ES-I3 (cell line): ENCODE data around the gene FNIP2.

Experiments
- H3K36me3 ChIP-seq: 2 replicates; pipeline ENCODE4 v1.6.1; 2013; ENCODE audit warnings: mild to moderate bottlenecking, low read length, control low read depth, moderate library complexity; ENCODE audit not compliant: insufficient read depth
- H3K4me1 ChIP-seq: 2 replicates; pipeline ENCODE4 v1.6.1; 2013; ENCODE audit warnings: mild to moderate bottlenecking, control low read depth, low read length; ENCODE audit not compliant: insufficient read depth
- H3K9ac ChIP-seq: 2 replicates; pipeline ENCODE4 v1.6.1; 2013; ENCODE audit warnings: low read depth, mild to moderate bottlenecking, low read length, moderate library complexity
- H3K9me3 ChIP-seq: 2 replicates; pipeline ENCODE4 v1.6.1; 2013; ENCODE audit warnings: mild to moderate bottlenecking, low read length, moderate library complexity; ENCODE audit not compliant: control insufficient read depth, insufficient read depth

FNIP2 gene

GRCh38 chr4:158775091-158775651, 6.3 kb downstream of the FNIP2 start:
- no peaks in the 10 kb centered on the region for H3K9me3 ChIP-seq
- no peak overlapping the region for H3K9ac ChIP-seq
- peaks cover 20% of the 10 kb centered on the region for H3K4me1 ChIP-seq
- H3K36me3 ChIP-seq = no peaks in the 10 kb centered on the region

DNA sequence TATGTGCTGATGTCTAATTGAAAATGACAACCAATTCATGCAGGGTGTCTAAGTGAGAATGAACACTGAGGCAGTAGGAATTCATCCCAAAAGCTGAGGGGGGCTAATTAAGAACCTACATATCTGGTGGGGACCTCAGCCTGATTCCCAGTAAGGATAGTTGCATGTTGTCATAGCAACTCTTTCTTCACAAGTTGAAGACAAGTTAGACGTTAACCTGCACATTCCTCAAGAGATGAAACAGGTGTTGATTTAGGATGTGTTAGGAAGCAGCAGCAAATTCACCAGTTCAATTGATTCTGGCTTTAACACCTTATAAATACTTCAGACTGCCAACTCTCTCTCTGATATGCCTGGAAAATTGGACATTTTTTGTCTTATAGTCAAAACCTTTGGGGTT, 7.3 kb downstream of the FNIP2 start:
- Histone ChIP-seq H3K36me3 (no peaks in the 10 kb centered on the region), H3K4me1 (peaks cover 15% of the 10 kb centered on the region), H3K9me3 (no peaks in the 10 kb centered on the region), H3K9ac (no peak overlapping the region)

GRCh38 chr4:158777423-158778155, 8.8 kb downstream of the FNIP2 start:
- Histone ChIP-seq H3K9ac (no peak overlapping the region), H3K4me1 (peaks cover 15% of the 10 kb centered on the region), H3K36me3 (no peaks in the 10 kb centered on the region), H3K9me3 (no peaks in the 10 kb centered on the region)

DNA sequence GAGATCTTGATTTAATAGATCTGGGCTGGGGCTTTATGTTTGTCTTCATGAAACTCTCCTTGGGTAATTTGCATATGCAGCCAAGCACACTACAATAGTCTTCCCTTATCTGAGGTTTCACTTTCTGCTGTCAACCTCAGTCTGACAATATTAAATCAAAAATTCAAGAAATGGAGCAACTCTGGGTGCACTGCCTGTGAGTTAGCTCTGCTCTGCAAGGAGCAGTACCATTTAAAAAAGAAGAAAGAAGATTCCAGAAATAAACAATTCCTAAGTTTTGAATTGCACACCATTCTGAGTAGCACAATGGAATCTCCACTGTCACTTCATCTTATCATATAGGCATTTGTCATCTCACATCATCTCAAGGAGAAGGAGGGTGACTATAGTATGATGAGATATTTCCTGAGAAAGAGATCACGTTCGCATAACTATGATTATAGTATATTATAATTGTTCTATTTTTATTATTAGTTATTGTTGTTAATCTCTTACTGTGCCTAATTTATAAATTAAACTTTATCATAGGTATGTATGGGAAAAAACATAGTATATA, 9.4 kb downstream of the FNIP2 start:
- H3K9me3 ChIP-seq = no peaks in the 10 kb centered on the region
- H3K4me1 ChIP-seq = peaks cover 15% of the 10 kb centered on the region
- H3K9ac ChIP-seq = no peak overlapping the region
- no peaks in the 10 kb centered on the region for H3K36me3 ChIP-seq

GRCh38 chr4:158778712-158779111, 9.9 kb downstream of the FNIP2 start:
- Histone ChIP-seq H3K36me3 (no peaks in the 10 kb centered on the region), H3K9me3 (no peaks in the 10 kb centered on the region), H3K4me1 (peaks cover 15% of the 10 kb centered on the region), H3K9ac (no peak overlapping the region; the same call in 1 of the 2 replicates)

GRCh38 chr4:158781963-158782362, 13.1 kb downstream of the FNIP2 start:
- Histone ChIP-seq H3K4me1 (peaks cover 6% of the 10 kb centered on the region; the same call in 1 of the 2 replicates), H3K36me3 (no peaks in the 10 kb centered on the region), H3K9ac (no peak overlapping the region), H3K9me3 (no peaks in the 10 kb centered on the region)

GRCh38 chr4:158782551-158783360, 13.9 kb downstream of the FNIP2 start:
- Histone ChIP-seq H3K9ac (no peak overlapping the region), H3K36me3 (no peaks in the 10 kb centered on the region), H3K9me3 (no peaks in the 10 kb centered on the region), H3K4me1 (peaks cover 6% of the 10 kb centered on the region; the same call in 1 of the 2 replicates)

- Histone ChIP-seq H3K4me1 (0 out of 2 replicates have a peak, but pooled peaks cover 10% of the 10 kb centered on the region), H3K36me3 (no peaks in the 10 kb centered on the region), H3K9me3 (no peaks in the 10 kb centered on the region), H3K9ac (no peak overlapping the region)
Observed at GRCh38 chr4:158783785-158784184, 15.0 kb downstream of the FNIP2 start.

GRCh38 chr4:158785718-158786117, 16.9 kb downstream of the FNIP2 start:
- Histone ChIP-seq H3K36me3 (no peaks in the 10 kb centered on the region), H3K9ac (no peak overlapping the region), H3K9me3 (no peaks in the 10 kb centered on the region), H3K4me1 (0 out of 2 replicates have a peak, but pooled peaks cover 11% of the 10 kb centered on the region)

GRCh38 chr4:158786121-158786601, 17.3 kb downstream of the FNIP2 start:
- Histone ChIP-seq H3K9ac (no peak overlapping the region), H3K4me1 (0 out of 2 replicates have a peak, but pooled peaks cover 11% of the 10 kb centered on the region), H3K36me3 (no peaks in the 10 kb centered on the region), H3K9me3 (no peaks in the 10 kb centered on the region)

DNA sequence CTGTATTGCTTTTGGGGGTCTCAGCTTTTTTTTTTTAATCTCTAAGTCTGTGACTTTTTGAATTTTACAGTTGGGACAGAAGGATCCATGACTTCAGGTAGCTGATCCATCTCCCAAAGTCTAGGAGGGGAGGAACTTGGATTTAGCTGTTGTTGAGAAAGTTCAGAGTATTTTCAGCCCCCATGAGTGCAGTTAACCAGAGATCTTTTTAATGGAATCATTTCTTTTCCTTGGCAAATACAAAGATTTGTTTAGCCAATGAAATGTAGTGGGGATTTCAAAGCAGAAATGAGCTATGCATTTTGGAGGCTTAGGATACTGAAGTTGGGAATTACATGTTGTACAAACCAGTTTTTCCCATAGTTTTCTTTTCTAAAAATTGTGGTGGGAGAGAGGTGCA, 18.1 kb downstream of the FNIP2 start:
- H3K9me3 ChIP-seq = no peaks in the 10 kb centered on the region
- H3K9ac ChIP-seq = no peak overlapping the region
- H3K36me3 ChIP-seq = no peaks in the 10 kb centered on the region
- H3K4me1 ChIP-seq = 0 out of 2 replicates have a peak, but pooled peaks cover 11% of the 10 kb centered on the region

- Histone ChIP-seq H3K36me3 (no peaks in the 10 kb centered on the region), H3K4me1 (0 out of 2 replicates have a peak, but pooled peaks cover 11% of the 10 kb centered on the region), H3K9me3 (no peaks in the 10 kb centered on the region), H3K9ac (no peak overlapping the region)
Observed at GRCh38 chr4:158787709-158788475, 19.1 kb downstream of the FNIP2 start.

DNA sequence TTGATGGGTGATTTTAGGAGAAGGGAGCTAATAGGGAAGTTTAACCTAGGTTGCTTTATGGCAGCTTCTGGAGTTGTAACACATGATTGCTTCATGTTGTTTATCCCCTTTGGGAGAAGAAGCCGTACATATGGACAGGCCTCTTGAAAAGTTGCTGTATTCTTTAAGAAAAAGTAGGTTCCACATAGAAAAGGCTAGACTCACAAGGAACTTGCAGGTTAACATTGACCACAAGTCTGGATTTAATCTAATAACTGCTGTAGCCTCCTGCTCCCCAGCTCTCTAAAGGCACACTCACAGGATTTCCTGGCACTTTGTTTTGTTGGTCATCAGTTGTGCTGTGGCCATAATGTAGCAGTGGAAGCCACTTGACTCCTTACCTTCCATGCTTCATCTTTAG, 19.7 kb downstream of the FNIP2 start:
- no peaks in the 10 kb centered on the region for H3K36me3 ChIP-seq
- H3K9ac ChIP-seq = no peak overlapping the region
- H3K9me3 ChIP-seq = no peaks in the 10 kb centered on the region
- H3K4me1 ChIP-seq = 0 out of 2 replicates have a peak, but pooled peaks cover 15% of the 10 kb centered on the region
